Stimulated activated CD4-positive, alpha-beta T cell treated with anti-CD3 and anti-CD28 coated beads, Interleukin-4, amount 100 ng/mL, for 24 hours (primary cell): Measurements from ENCODE around the gene IL15RA.
"Not testable (repeated sequence)": the region's sequence is repeated elsewhere in the genome, so short reads cannot be mapped to it uniquely, and the experiment has no call there.

Experiments used
- DNase-seq: peaks from one replicate; pipeline ENCODE4 v3.0.0-alpha.2; 2020

IL15RA gene

DNA sequence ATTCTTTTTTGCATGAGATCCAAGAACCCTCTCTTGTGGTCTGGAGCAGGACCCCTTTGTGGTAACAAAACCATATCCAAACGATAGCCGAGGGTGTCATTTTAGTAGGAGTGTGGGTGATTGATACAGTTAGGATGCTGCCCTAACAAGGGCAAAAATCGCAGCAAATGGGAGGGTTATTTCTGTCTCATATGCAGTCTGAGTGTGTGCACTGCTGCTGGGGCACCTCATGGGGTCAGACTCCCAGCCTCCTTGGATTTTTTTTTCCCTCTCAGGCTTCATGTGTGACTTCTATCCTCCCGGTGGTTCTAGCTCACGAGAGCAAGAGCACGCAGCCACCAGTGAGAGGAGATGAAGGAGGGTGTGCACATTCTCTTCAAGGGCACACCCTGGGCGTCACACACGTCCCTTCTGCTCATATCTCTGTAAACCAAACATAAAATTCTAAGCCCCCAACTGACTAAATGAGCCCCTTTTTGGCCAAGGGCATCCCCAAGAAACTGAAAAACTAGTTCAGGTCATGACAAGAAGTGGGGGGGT lies 28.6 kb upstream of the IL15RA start:
- no peak for DNase-seq

DNA sequence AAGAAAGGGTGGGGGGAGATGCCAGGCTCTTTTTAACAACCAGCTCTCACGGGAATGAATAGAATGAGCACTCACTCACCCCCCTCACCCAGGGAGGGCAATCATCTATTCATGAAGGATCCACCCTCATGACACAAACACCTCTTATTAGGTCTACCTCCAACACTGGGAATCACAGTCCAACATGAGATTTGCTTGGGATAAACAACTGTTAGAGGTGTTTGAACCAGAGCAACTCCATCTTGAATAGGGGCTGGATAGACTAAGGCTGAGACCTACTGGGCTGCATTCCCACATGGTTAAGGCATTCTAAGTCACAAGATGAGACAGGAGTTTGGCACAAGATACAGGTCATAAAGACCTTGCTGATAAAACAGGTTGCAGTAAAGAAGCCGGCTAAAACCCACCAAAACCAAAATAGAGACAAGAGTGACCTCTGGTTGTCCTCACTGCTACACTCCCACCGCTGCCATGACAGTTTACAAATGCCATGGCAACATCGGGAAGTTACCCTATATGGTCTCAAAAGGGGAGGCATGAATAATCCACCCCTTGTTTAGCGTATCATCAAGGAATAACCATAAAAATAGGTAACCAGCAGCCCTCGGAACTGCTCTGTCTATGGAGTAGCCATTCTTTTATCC lies 27.9 kb upstream of the IL15RA start:
- not testable (repeated sequence) for DNase-seq

DNA sequence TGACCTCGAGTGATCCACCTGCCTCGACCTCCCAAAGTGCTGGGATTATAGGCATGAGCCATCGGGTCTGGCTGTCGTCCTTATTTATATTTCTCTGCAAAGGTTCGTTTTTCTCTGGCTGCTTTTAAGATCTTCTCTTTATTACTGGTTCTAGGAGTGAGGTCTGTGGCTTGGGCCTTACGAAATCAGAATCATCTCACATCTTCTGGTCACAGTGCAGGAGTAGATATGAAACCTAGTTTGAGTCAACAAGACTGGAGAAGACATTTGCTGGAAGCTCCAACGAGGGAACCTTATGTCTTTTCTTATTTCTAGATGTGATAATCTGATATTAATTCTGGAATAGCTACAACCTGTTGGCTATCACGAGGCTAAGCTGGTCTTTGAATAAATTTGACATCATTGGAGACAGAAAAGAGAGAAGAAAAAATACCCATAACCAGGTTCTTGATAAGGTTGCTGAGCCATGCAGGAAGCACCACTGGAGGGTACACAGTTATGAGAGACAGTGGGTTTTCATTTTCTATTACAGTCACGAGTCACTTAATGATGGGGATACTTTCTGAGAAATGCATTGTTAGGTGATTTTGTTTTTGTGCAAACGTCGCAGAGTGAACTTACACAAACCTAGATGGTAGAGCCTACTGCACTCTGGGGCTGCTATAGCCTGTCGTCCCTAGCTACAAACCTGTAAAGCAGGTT lies 25.6 kb upstream of the IL15RA start:
- DNase-seq: no peak

- no peak for DNase-seq
These were observed 22.3 kb upstream of the IL15RA start for GRCh38 chr10:5999440-6000165.

DNA sequence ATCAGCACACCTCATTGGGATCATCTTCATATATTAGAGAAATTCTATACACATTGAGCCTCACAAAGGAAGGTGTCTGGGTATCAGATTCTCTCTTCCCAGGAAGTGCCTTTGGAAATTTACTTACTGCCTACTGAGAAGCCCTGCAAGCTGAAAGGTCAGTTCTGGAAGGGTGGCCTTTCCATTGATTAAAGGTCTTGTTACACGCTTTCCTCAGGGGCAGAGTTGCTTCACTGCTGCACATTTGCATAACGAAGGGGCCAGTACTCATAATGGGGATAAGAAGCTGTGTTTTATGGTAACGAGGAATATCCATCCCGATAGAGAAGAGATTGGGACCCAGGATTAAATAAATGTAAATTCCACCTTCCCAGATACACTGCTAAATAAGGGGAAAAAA lies 19.4 kb upstream of the IL15RA start:
- no peak for DNase-seq

DNA sequence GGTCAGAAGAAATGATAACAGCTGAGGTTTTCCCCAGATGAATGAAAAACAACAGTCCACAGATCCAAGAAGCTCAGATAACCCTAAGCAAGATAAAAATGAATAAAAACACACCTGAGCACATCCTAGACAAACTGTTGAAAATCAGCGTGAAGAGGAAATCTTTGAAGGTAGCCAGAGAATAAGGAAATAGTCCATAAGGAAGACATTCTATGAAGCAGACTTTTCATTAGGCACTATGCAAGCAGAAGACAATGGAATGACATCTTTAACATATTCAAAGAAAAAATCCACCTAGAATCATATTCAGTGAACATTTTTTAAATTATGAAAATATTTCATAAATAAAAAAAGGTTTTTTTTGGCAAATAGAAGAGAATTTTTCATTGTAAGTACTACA lies 15.1 kb upstream of the IL15RA start:
- no peak for DNase-seq

GRCh38 chr10:5991708-5992107 lies 14.4 kb upstream of the IL15RA start:
- DNase-seq: no peak

- no peak for DNase-seq
These were observed 12.4 kb upstream of the IL15RA start for GRCh38 chr10:5989756-5990155.

DNA sequence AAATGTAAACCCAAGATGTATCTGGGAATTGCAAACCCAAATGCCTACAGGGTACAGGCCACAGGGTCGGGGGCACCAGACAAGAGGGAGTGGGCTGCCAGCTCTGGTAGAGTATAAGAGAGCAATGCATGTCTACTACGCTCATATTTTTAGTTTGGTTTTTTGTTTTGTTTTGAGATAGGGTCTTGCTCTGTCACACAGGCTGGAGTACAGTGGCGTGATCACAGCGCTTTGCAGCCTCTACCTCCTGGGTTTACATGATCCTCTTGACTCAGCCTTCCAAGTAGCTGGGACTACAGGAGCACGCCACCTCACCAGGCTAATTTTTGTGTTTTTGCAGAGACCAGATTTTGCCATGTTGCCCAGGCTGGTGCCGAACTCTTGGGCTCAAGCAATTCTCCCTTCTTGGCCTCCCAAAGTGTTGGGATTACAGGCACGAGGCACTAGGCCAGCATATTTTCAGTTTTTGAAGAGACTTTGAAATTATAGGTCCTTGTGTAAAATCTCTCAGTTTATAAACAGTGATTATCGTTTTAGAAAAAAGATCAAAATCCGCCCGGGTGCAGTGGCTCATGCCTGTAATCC lies 11.1 kb upstream of the IL15RA start:
- no peak for DNase-seq

DNA sequence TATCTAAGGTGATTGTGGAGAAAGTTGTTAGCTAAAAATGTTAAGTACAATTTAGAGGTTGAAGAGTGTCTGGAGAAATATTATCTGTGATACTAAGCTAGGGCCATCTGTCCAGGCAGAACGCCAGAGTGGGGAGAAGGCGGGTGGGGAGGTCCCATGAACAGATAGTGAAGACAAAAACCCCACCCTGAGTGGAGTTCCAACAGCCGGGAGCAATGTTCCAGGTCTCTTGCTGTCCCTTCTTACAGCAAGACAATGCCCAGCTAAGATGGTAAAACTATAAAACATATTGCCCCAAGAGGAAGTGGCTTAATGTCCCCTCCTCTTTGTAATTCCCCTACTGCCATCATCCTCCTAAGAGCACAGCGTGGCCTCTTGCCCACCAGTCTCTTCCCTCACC lies 10.4 kb upstream of the IL15RA start:
- DNase-seq: no peak

DNA sequence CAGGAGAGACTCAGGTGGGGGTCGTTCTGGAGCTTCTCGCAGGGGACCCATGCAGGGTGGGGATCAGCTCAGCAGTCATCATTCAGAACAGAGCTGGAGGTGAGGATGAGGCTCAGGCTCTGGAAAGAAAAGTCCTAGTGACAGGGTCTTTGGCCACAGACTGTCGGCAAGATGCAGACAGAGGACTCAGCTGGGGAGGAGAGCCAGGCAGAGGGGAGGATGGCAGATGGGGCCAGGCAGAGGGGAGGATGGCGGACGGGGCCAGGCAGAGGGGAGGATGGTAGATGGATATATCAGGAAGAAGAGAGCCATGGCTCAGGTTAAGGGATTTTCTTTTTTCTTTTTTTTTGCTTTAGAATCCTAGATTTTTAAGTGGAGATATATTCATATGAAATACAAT lies 7.7 kb upstream of the IL15RA start:
- no peak for DNase-seq

GRCh38 chr10:5983774-5984173 lies 6.4 kb upstream of the IL15RA start:
- DNase-seq: no peak

GRCh38 chr10:5981529-5981928 lies 4.2 kb upstream of the IL15RA start:
- no peak for DNase-seq

- DNase-seq: no peak
These were observed 817 bp upstream of the IL15RA start for GRCh38 chr10:5978230-5978489.

DNA sequence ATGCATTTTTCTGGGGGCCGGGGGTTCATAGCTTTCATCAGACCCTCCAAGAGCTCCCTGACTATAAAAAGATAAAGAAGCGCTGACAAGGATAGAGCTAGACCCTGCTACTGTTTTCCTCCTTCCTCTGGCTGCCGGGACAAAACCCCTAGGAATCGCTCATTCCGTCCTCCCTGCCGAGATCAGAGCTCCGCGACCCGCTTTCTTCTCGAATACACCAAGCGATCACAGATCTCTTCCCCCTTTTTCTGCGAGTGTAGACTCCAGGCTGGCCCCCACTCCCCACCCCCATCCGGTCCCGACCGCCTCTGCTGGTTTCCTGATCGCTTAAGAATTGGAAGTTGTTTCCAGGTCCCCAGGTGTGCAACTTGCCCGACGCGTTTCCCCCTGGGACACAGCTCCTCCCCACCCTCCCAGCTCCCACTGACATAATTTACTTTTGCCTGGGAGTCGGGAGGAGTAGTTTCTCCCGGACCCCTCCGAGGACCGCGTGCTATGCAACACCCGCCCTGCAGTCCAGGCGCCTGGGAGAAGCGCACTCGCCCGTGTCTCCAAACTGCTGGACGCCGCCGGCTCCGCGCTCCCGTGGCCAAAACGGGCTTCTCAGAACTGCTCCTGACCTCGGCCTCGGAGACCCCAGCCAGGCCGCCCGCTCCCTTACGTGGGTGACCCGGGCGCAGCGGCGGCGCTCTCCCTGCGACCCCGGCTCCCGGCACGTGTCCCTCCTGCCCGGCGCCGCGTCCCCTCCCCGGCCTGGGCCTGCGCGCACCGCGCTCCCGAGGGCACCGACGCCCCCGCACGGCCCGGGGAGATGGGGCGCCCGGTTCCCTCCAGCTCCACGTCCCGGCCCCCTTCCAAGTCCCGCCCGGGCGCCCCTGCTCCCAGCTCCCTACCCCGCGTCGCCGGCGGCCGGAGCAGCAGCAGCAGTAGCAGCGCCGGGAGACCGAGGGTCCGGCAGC lies 552 bp downstream of the IL15RA start:
- peak; percentile 53 for DNase-seq

- DNase-seq: peak; percentile 71
These were observed 1.5 kb downstream of the IL15RA start for GRCh38 chr10:5975641-5976473.

GRCh38 chr10:5973069-5973468 lies 4.3 kb downstream of the IL15RA start:
- no peak for DNase-seq

GRCh38 chr10:5971886-5972285 lies 5.5 kb downstream of the IL15RA start:
- no peak for DNase-seq

GRCh38 chr10:5971315-5971832 lies 6.0 kb downstream of the IL15RA start:
- peak; percentile 30 for DNase-seq

GRCh38 chr10:5970527-5970926 lies 6.8 kb downstream of the IL15RA start:
- no peak for DNase-seq

- no peak for DNase-seq
These were observed 7.3 kb downstream of the IL15RA start for GRCh38 chr10:5970066-5970465.
